K562 (cell line): ENCODE results near the gene NUSAP1. TPM values are rescaled to one million over a fixed set of nuclear protein-coding genes. Genes with fewer than 3 reads are reported as not detected.

Experiments
- E2F5 ChIP-seq: sonication (generic); formaldehyde crosslinking; IDR thresholded peaks from 2 replicates; pipeline ENCODE4 v1.8.0; 2022; ENCODE audit warnings: mild to moderate bottlenecking, missing genetic modification reagents
- FOXJ2 ChIP-seq: fragments of 200-800 bp; sonication (Bioruptor generic); IDR thresholded peaks from 2 replicates; pipeline ENCODE4 v1.6.1; 2016; ENCODE audit warnings: missing genetic modification characterization, missing compliant biosample characterization
- GABPB1 ChIP-seq: sonication (generic); formaldehyde crosslinking; IDR thresholded peaks from 2 replicates; pipeline ENCODE4 v1.8.0; 2022; ENCODE audit warnings: mild to moderate bottlenecking, missing genetic modification reagents
- HMBOX1 ChIP-seq: sonication (generic); IDR thresholded peaks from 2 replicates; pipeline ENCODE4 v1.6.1; 2016
- KDM1A ChIP-seq, 2 experiments: fragments of 450-650 bp; IDR thresholded peaks; 2 replicates each; pipeline ENCODE4 v1.6.1; 2016; ENCODE audit warnings: mild to moderate bottlenecking in 2 of 2
- LARP7 ChIP-seq: fragments of 450-650 bp; IDR thresholded peaks from 2 replicates; pipeline ENCODE4 v1.6.1; 2016
- PHF20 ChIP-seq: fragments of 450-650 bp; IDR thresholded peaks from 2 replicates; pipeline ENCODE4 v1.6.1; 2018; ENCODE audit not compliant: partially characterized antibody
- ZBTB17 ChIP-seq: fragments of 450-650 bp; formaldehyde crosslinking; IDR thresholded peaks from 2 replicates; pipeline ENCODE4 v1.4.0; 2020; ENCODE audit warnings: mild to moderate bottlenecking
- ZBTB43 ChIP-seq: sonication (generic); formaldehyde crosslinking; IDR thresholded peaks from 2 replicates; pipeline ENCODE4 v1.8.0; 2023; ENCODE audit warnings: mild to moderate bottlenecking, missing genetic modification reagents
- ZFP91 ChIP-seq: sonication (generic); formaldehyde crosslinking; IDR thresholded peaks from 2 replicates; pipeline ENCODE4 v1.8.0; 2022; ENCODE audit warnings: mild to moderate bottlenecking, missing genetic modification reagents
- polyA plus RNA-seq, 8 experiments: library from polyadenylated mRNA; depleted of rRNA in 4 of 8; stranded (reverse) in 5 of 8; unstranded in 3 of 8; fragments of >200 nt; fragmentation: Nextera tagmentation in 2 of 8; fragmentation: Illumina TruSeq in 1 of 8; extraction: Ambion mirVana in 2 of 8; extraction: Trizol in 1 of 8; gene quantifications; 2 replicates each; pipeline versions ENCODE4 v1.2.1 to v1.2.3, GENCODE V29; 2011 to 2014; ENCODE audit warnings: inconsistent platforms in 1 of 8, missing spikeins in 1 of 8
- total RNA-seq, 7 experiments: library from RNA; depleted of rRNA in 6 of 7; stranded (reverse); fragments of >200 nt in 6 of 7; fragmentation: Illumina TruSeq in 2 of 7; extraction: Trizol in 2 of 7; gene quantifications; 2 replicates each; pipeline versions ENCODE4 v1.2.1 to v1.2.3, GENCODE V29; 2011 to 2021; ENCODE audit warnings: low replicate concordance in 1 of 7

The NUSAP1 gene
- total and polyA plus RNA-seq, 9 of the 15 experiments (the other 6 are each of a cell fraction or from before 2014, with no cell fraction given), result 119 to 266 (median 227) TPM

- TF ChIP-seq E2F5 (CRISPR knock-in tag) (0 out of 2 replicates have a peak, but pooled peaks have one; percentile 70), LARP7 (0 out of 2 replicates have a peak, but pooled peaks have one; percentile 11), GABPB1 (CRISPR knock-in tag) (peak; percentile 32; the same call in 1 of the 2 replicates), ZBTB43 (0 out of 2 replicates have a peak, but pooled peaks have one; percentile 41), PHF20 (no peak), ZBTB17 (no peak), FOXJ2 (tag) (0 out of 2 replicates have a peak, but pooled peaks have one; percentile 26), ZFP91 (CRISPR knock-in tag) (0 out of 2 replicates have a peak, but pooled peaks have one; percentile 50), KDM1A (IDR thresholded peaks at IDR 0.05) (peak in 1 of 2 experiments; percentile 56; a peak in 2 of 4 replicates), HMBOX1 (0 out of 2 replicates have a peak, but pooled peaks have one; percentile 22)
Measured at GRCh38 chr15:41416128-41416741, 83.6 kb downstream of the NUSAP1 start (continued).
